GM12873 (cell line): ENCODE measurements around the gene CARD8.

Experiments used
- TF ChIP-seq, protein P1 (sequence below): IDR thresholded peaks from 2 replicates; pipeline ENCODE4 v1.5.1; 2012; ENCODE audit warnings: low read depth, mild to moderate bottlenecking, moderate library complexity, low read length, control low read depth; ENCODE audit not compliant: insufficient read depth; ENCODE audit errors: missing control alignments

CARD8 gene, protein sequence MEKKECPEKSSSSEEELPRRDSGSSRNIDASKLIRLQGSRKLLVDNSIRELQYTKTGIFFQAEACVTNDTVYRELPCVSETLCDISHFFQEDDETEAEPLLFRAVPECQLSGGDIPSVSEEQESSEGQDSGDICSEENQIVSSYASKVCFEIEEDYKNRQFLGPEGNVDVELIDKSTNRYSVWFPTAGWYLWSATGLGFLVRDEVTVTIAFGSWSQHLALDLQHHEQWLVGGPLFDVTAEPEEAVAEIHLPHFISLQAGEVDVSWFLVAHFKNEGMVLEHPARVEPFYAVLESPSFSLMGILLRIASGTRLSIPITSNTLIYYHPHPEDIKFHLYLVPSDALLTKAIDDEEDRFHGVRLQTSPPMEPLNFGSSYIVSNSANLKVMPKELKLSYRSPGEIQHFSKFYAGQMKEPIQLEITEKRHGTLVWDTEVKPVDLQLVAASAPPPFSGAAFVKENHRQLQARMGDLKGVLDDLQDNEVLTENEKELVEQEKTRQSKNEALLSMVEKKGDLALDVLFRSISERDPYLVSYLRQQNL

DNA sequence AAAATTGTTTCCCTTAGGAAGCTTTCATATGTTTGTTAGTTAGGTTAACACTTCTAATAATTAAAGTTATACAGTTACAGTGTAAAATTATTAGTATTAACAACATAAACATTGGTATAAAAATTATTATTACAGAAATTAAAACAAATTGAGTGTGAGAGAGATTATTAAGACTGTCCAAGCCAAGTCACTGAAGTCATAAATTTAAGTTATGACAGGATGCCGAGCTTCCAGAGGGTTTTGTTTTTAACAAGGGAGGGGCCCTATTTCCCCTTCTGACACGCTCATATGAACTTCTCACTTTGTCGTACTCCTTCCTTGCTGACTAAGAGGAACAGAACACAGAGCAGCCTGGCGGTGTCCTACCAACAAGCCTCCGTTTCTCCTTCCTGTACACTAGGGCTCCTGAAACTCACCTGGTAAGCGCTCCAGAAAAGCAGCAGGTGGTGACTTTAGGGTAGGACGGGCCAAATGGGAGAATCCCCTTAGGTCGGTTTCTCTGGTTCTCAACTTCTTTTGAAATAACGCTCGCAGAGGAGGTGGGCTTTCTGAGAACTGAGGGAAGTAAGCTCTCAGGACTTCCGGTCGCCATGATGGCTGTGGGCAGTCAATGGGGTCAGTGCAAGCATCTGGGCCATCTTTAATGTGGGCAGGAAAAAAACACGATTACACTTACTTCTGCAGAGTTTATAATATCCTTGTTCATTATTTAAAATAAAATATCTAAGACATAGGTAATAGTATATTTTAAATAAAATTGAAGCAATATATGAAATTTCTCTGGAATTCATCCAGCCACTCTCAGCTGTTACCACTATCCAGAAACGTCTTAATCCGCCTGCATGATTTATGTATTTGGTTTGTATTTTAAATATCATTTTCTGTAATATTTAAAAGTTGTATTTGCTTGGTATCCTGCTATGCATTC lies at the start of gene CARD8:
TSS of gene CARD8 (minus strand) at position 537 of the 928 bp plus-strand sequence. CDS start 14,892 bp downstream, outside the sequence.
- TF ChIP-seq, protein P1, sequence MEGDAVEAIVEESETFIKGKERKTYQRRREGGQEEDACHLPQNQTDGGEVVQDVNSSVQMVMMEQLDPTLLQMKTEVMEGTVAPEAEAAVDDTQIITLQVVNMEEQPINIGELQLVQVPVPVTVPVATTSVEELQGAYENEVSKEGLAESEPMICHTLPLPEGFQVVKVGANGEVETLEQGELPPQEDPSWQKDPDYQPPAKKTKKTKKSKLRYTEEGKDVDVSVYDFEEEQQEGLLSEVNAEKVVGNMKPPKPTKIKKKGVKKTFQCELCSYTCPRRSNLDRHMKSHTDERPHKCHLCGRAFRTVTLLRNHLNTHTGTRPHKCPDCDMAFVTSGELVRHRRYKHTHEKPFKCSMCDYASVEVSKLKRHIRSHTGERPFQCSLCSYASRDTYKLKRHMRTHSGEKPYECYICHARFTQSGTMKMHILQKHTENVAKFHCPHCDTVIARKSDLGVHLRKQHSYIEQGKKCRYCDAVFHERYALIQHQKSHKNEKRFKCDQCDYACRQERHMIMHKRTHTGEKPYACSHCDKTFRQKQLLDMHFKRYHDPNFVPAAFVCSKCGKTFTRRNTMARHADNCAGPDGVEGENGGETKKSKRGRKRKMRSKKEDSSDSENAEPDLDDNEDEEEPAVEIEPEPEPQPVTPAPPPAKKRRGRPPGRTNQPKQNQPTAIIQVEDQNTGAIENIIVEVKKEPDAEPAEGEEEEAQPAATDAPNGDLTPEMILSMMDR = no peak

DNA sequence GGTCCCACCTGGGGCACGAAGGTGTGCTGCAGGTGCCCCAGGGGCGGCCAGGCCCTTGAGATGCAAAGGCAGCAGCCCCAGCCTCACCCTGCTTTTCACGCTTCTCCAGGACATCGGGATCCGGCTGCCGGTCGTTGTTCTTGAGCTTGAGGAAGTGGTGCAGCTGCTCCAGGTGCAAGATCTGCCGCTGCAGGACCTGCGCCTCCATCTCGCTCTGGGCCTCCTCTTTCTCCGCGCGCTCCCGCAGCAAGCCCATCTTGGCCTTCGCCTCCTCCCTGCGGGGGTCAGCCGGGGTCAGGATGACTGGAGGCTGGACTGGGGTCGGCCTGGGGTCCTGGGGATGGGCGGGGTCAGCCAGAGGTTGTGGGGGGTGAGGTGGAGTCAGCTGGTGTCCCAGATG lies 48.2 kb upstream of the CARD8 start:
- TF ChIP-seq, protein P1 = no peak

DNA sequence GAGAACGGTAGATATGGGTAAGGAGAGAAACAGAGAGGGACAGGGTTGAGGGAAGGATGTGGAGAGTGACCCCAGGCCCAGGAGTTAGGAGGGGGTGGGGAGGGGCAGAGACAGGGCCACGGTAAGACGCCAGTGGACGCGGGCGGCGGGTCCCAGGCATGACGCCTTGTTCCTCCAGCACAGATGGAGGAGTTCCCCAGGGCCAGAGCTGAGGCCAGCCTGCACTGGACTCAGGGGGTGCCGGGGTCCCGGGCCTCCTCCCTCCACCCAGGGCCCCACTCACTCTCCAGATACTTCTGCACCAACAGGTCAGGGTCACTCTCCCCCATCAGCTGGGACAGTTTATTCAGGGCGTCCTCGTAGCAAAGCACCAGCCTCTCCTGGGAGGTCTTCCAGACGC lies 47.7 kb upstream of the CARD8 start:
- TF ChIP-seq, protein P1 = no peak

DNA sequence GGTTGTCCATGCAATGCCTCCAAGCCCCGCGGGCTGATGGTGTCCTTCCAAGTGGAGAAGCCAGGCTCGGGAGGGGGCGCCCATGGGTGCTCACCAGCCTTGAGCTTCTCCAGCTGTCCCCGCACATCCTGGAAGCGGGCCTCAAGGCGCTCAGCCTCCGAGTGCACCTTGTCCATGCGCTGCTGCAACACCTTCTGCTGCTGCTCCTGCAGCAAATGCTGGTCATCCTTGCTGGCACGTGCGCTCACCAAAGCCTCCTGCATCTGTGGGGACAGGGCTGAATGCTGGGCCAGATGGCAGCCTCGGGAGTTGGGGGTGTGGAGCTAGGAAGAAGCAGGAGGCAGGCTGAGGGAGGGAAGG lies 46.9 kb upstream of the CARD8 start:
- TF ChIP-seq, protein P1 = no peak

DNA sequence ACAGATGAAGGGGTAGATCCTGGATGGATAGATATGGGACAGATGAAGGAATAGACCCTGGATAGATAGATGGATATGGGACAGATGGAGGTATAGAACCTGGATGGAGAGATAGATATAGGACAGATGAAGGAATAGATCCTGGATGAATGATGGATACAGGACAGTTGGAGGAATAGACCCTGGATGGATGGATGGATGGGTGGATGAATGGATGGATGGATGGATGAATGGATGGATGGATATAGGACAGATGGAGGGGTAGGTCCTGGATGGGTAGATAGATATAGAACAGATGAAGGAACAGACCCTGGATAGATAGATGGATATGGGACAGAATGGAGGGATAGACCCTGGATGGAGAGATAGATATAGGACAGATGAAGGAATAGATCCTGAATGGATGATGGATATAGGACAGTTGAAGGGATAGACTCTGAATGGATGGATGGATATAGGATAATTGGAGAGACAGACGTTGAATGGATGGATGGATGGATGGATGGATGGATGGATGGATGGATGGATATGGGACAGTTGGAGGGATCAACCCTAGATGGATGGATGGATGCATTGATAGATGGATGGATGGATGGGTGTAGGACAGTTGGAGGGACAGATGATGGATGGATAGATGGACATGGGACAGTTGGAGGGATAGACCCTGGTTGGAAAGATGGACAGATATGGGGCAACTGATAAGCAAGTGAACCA lies 46.3 kb upstream of the CARD8 start:
- TF ChIP-seq, protein P1 = no peak

DNA sequence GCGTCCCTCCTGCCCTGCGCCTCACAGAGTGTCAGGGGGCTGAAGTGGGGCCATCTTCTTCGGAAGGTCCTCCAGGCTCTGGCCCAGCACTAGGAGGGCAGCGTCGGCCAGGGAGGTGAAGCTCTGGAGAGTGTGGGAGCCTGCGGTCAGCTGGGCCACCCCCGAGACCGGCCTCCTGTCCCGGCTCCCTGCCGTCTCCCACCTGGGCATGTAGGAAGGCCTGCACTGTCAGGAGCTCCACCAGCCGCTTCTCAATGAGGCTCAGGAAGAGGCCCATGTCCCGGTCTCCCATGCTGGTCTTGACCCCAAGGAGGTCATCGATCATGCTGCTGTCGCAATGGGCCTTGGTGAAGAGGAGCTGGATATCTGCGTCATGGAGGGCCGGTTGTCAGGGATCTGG lies 42.3 kb upstream of the CARD8 start:
- TF ChIP-seq, protein P1 = no peak
